ENCODE data around the gene FSTL3. TPM values are rescaled to one million over a fixed set of nuclear protein-coding genes. Genes with fewer than 3 reads are reported as not detected.

The FSTL3 gene
- total and polyA plus RNA-seq, 2 of the 13 experiments (the other 11 are each of a cell fraction or from before 2014, with no cell fraction given): 13.5 to 15.6 TPM

GRCh38 chr19:662962-663681 lies 13.1 kb upstream of the FSTL3 start, which contains the start of gene RNF126 (continued):
- TF ChIP-seq GRHL1 (CRISPR knock-in tag; conservative IDR thresholded peaks at IDR 0.05): no peak
- no peak; the same call in 1 of the 2 replicates for TF ChIP-seq FOXC1 (CRISPR knock-in tag; IDR thresholded peaks at IDR 0.05; ENCODE audit: borderline replicate concordance)
- no peak for TF ChIP-seq BRF2 (CRISPR knock-in tag; IDR thresholded peaks at IDR 0.05)
- peak; percentile 71; the same call in 1 of the 3 replicates for TF ChIP-seq MXI1 (IDR thresholded peaks at IDR 0.05; ENCODE audit: borderline replicate concordance, low read depth, low read length)
- TF ChIP-seq ZNF414 (CRISPR knock-in tag; IDR thresholded peaks at IDR 0.05): no peak
- no peak for TF ChIP-seq ZHX1 (CRISPR knock-in tag; IDR thresholded peaks at IDR 0.05; ENCODE audit: low read depth)
- TF ChIP-seq ZNF740 (CRISPR knock-in tag; IDR thresholded peaks at IDR 0.05): no peak
- TF ChIP-seq TCF12 (IDR thresholded peaks at IDR 0.05): no peak
- no peak for TF ChIP-seq TCF12 (CRISPR knock-in tag; IDR thresholded peaks at IDR 0.05)
- TF ChIP-seq ZNF652 (CRISPR knock-in tag; IDR thresholded peaks at IDR 0.05; ENCODE audit: borderline replicate concordance, low read depth): no peak
- no peak for TF ChIP-seq SOX6 (IDR thresholded peaks at IDR 0.05)
- TF ChIP-seq SOX6 (CRISPR knock-in tag; IDR thresholded peaks at IDR 0.05): no peak
- TF ChIP-seq CREB3 (CRISPR knock-in tag; IDR thresholded peaks at IDR 0.05): no peak
- no peak for TF ChIP-seq RAD21 (CRISPR knock-in tag; IDR thresholded peaks at IDR 0.05)
- TF ChIP-seq UBTF (CRISPR knock-in tag; IDR thresholded peaks at IDR 0.05): no peak; the same call in 1 of the 2 replicates
- TF ChIP-seq NFATC3 (CRISPR knock-in tag; IDR thresholded peaks at IDR 0.05): no peak
- no peak for TF ChIP-seq ATF1 (CRISPR knock-in tag; IDR thresholded peaks at IDR 0.05)
- peak; percentile 38; the same call in 1 of the 2 replicates for TF ChIP-seq ZNF143 (CRISPR knock-in tag; IDR thresholded peaks at IDR 0.05)
- no peak for TF ChIP-seq ZNF549 (CRISPR knock-in tag; IDR thresholded peaks at IDR 0.05)
- TF ChIP-seq ELF4 (CRISPR knock-in tag; IDR thresholded peaks at IDR 0.05; ENCODE audit: borderline replicate concordance): no peak

Data from HepG2 (cell line).